Left forelimb (tissue), 1 donor: Measurements from ENCODE around the gene SLPI.

Source experiments
- DNase-seq: peaks from one replicate; pipeline ENCODE4 v3.0.0-alpha.2; 2018; ENCODE audit warnings: low spot score

The SLPI gene

GRCh38 chr20:45275338-45275737, 21.0 kb upstream of the SLPI start:
- no peak for DNase-seq

- DNase-seq = no peak
These were observed 15.4 kb upstream of the SLPI start for GRCh38 chr20:45269754-45270270.

- DNase-seq = no peak
These were observed 14.7 kb upstream of the SLPI start for GRCh38 chr20:45269056-45269455.

- DNase-seq = no peak
These were observed 14.2 kb upstream of the SLPI start for GRCh38 chr20:45268531-45268930.

GRCh38 chr20:45266977-45267376, 12.6 kb upstream of the SLPI start:
- DNase-seq = no peak

GRCh38 chr20:45263556-45264266, 9.3 kb upstream of the SLPI start:
- DNase-seq = no peak

- no peak for DNase-seq
These were observed 4.3 kb upstream of the SLPI start for GRCh38 chr20:45258664-45259063.

- no peak for DNase-seq
These were observed 3.9 kb upstream of the SLPI start for GRCh38 chr20:45258259-45258658.

GRCh38 chr20:45257711-45258110, 3.3 kb upstream of the SLPI start:
- no peak for DNase-seq

GRCh38 chr20:45257161-45257560, 2.8 kb upstream of the SLPI start:
- no peak for DNase-seq

GRCh38 chr20:45253261-45253660, 1.1 kb downstream of the SLPI start:
- DNase-seq = no peak

- DNase-seq = no peak
These were observed 2.3 kb downstream of the SLPI start for GRCh38 chr20:45251884-45252560.

- no peak for DNase-seq
These were observed 5.8 kb downstream of the SLPI start for GRCh38 chr20:45248609-45249008.

GRCh38 chr20:45247865-45248264, 6.5 kb downstream of the SLPI start:
- DNase-seq = no peak

GRCh38 chr20:45246109-45246508, 8.3 kb downstream of the SLPI start:
- DNase-seq = no peak

- no peak for DNase-seq
These were observed 16.2 kb downstream of the SLPI start for GRCh38 chr20:45238139-45238538.

- DNase-seq = no peak
These were observed 18.4 kb downstream of the SLPI start for GRCh38 chr20:45235995-45236394.

GRCh38 chr20:45230631-45231030, 23.7 kb downstream of the SLPI start:
- no peak for DNase-seq

- DNase-seq = no peak
These were observed 24.9 kb downstream of the SLPI start for GRCh38 chr20:45229264-45230056.

GRCh38 chr20:45226287-45226686, 28.1 kb downstream of the SLPI start:
- DNase-seq = no peak

GRCh38 chr20:45223136-45223535, 31.2 kb downstream of the SLPI start:
- DNase-seq = no peak

- DNase-seq = no peak
These were observed 33.3 kb downstream of the SLPI start, which contains the start of gene SEMG2 for GRCh38 chr20:45221076-45221475. SEMG2 (plus strand) TSS chr20:45221373; CDS start chr20:45221390, 17 bp downstream.

GRCh38 chr20:45218636-45219035, 35.7 kb downstream of the SLPI start:
- DNase-seq = no peak
